Pancreas (tissue), 10 donors: Measurements from ENCODE around the gene URB1. TPM values are rescaled to one million over a fixed set of nuclear protein-coding genes. Genes with fewer than 3 reads are reported as not detected.

Experiments
- ATAC-seq, 4 donors: fragments of 200-7000 bp; cut with Tn5 transposase; one replicate each; pipeline versions ENCODE4 v1.8.0 to v1.9.1; 2020; ENCODE audit warnings: mild to moderate bottlenecking in 4 of 4, moderate library complexity in 4 of 4
- DNase-seq, 6 donors: peaks; one replicate each; pipeline ENCODE4 v3.0.0-alpha.2; 2020
- FAIRE-seq: peaks from 2 replicates; lab custom pipeline; 2012; peaks lifted over from hg19 to GRCh38; lab: Jason Lieb, UNC
- H3K27ac ChIP-seq, 4 donors: fragments of 200-600 bp; sonication (generic); 1 replicate in 3 of 4; 2 replicates in 1 of 4; pipeline versions ENCODE4 v1.5.0 to v1.8.0; 2020
- H3K27me3 ChIP-seq, 4 donors: fragments of 200-600 bp; one replicate each; pipeline ENCODE4 v1.8.0; 2021
- H3K36me3 ChIP-seq, 3 donors: fragments of 200-600 bp; sonication (generic) in 1 of 3; one replicate each; pipeline versions ENCODE4 v1.5.0 to v1.8.0; 2020 to 2021
- H3K4me1 ChIP-seq, 3 donors: fragments of 200-600 bp; one replicate each; pipeline ENCODE4 v1.8.0; 2021
- H3K4me3 ChIP-seq, 4 donors: fragments of 200-600 bp; sonication (generic) in 2 of 4; one replicate each; pipeline versions ENCODE4 v1.5.0 to v1.8.0; 2020 to 2021
- H3K9me3 ChIP-seq, 4 donors: fragments of 200-600 bp; one replicate each; pipeline ENCODE4 v1.8.0; 2021
- CTCF ChIP-seq, 4 donors: fragments of 200-600 bp; sonication (generic) in 3 of 4; IDR thresholded peaks; one replicate each; pipeline versions ENCODE4 v1.5.0 to v1.8.0; 2021; ENCODE audit warnings: antibody characterized with exemption in 4 of 4
- WGBS, 2 donors: extraction: QIAGEN DNeasy Blood & Tissue Kit; methylation state at CpG; one replicate each; pipeline ENCODE4 v1.1.7; 2013; 5-methylcytosine and 5-hydroxymethylcytosine counted together
- intact Hi-C, 3 donors: fragments of 100-400 bp; cut with DNase I; formaldehyde crosslinking; loops; one replicate each; pipeline versions ENCODE4 v1.11.1 to v1.14.2; 2022
- polyA plus RNA-seq, 2 donors: library from polyadenylated mRNA; stranded (reverse); fragments of 200-250 nt; gene quantifications; one replicate each; pipeline ENCODE4 v1.2.3, GENCODE V29; 2013
- total RNA-seq, 6 donors: library from RNA; stranded (reverse); fragmentation: NEBNext Ultra II Directional in 4 of 6; extraction: Animal tissue kit (Norgen Biotek cat#: 25700) in 4 of 6; gene quantifications; one replicate each; pipeline versions ENCODE4 v1.2.1 to v1.2.4, GENCODE V29; 2021 to 2023
- donor health status: healthy with polysubstance abuse.
- donor health status: DM: no; HTN: no; CAD: no; lungs with moderate emphysema.
- donor health status: DM: no; HTN: no; CAD: no.
- donor health status: control.
- donor health status: control.
- donor health status: Bipolar disorder and iron deficiency.
- donor health status: DM: yes; HTN: yes; CAD: no.
- donor health status: DM: no; HTN: no; CAD: no.
- donor health status: DM: no; HTN: no; CAD: no.
- donor health status: DM: yes; HTN: yes; CAD: no.

The URB1 gene
- total and polyA plus RNA-seq, 8 donors, result 2.9 to 11.0 (median 7.3) TPM

- Histone ChIP-seq H3K27me3 (no peaks in the 10 kb centered on the region), H3K27ac (no peak overlapping the region), H3K4me3 (no peak overlapping the region), H3K9me3 (no peaks in the 10 kb centered on the region), H3K4me1 (no peaks in the 10 kb centered on the region), H3K36me3 (peaks cover 0 to 20% (median 11%) of the 10 kb centered on the region in 3 donors)
- FAIRE-seq (no peak), DNase-seq (no peak), ATAC-seq (no peak)
- 75 to 81% methylated on average over 4 of the region's 4 CpGs for whole genome bisulfite sequencing, 2 donors
- intact Hi-C loops, result no loop called here
- TF ChIP-seq CTCF (IDR thresholded peaks at IDR 0.05), result no peak
Observed at GRCh38 chr21:32380940-32381339, 11.9 kb downstream of the URB1 start.

- no peak for TF ChIP-seq CTCF (IDR thresholded peaks at IDR 0.05)
- no peaks in the 10 kb centered on the region for H3K9me3 ChIP-seq
- no peak for FAIRE-seq
- no peak overlapping the region for H3K4me3 ChIP-seq
- no peaks in the 10 kb centered on the region for H3K4me1 ChIP-seq
- no peak for DNase-seq
- H3K36me3 ChIP-seq, result peaks cover 0 to 24% (median 13%) of the 10 kb centered on the region in 3 donors
- H3K27ac ChIP-seq, result no peak overlapping the region
- ATAC-seq, result no peak
- 70 to 81% methylated on average over 5 of the region's 5 CpGs for WGBS, 2 donors
- intact Hi-C loops, result no loop called here
- no peaks in the 10 kb centered on the region for H3K27me3 ChIP-seq
Observed at GRCh38 chr21:32378956-32379355, 13.9 kb downstream of the URB1 start.

GRCh38 chr21:32377991-32378390 is 14.8 kb downstream of the URB1 start:
- no peak overlapping the region for H3K27ac ChIP-seq
- FAIRE-seq (no peak), DNase-seq (no peak), ATAC-seq (no peak)
- no peaks in the 10 kb centered on the region for H3K4me1 ChIP-seq
- H3K4me3 ChIP-seq, result no peak overlapping the region
- 61 to 69% methylated on average over 7 of the region's 7 CpGs for WGBS, 2 donors
- no peaks in the 10 kb centered on the region for H3K9me3 ChIP-seq
- H3K36me3 ChIP-seq, result peaks cover 0 to 18% (median 5%) of the 10 kb centered on the region in 3 donors
- TF ChIP-seq CTCF (IDR thresholded peaks at IDR 0.05), result no peak
- no peaks in the 10 kb centered on the region for H3K27me3 ChIP-seq
- intact Hi-C loops, result no loop called here

GRCh38 chr21:32377506-32377905 is 15.3 kb downstream of the URB1 start:
- no peak for DNase-seq
- ATAC-seq, result no peak
- WGBS, 2 donors, result 92 to 93% methylated on average over 8 of the region's 8 CpGs
- Histone ChIP-seq H3K36me3 (peaks cover 0 to 18% (median 5%) of the 10 kb centered on the region in 3 donors), H3K27me3 (no peaks in the 10 kb centered on the region), H3K4me3 (no peak overlapping the region), H3K27ac (no peak overlapping the region), H3K9me3 (no peaks in the 10 kb centered on the region), H3K4me1 (no peaks in the 10 kb centered on the region)
- intact Hi-C loops, result no loop called here
- TF ChIP-seq CTCF (IDR thresholded peaks at IDR 0.05), result no peak
- no peak for FAIRE-seq

GRCh38 chr21:32372755-32373154 is 20.1 kb downstream of the URB1 start:
- Histone ChIP-seq H3K4me1 (no peaks in the 10 kb centered on the region), H3K36me3 (peaks cover 0 to 37% (median 16%) of the 10 kb centered on the region in 3 donors), H3K27me3 (no peaks in the 10 kb centered on the region), H3K4me3 (no peak overlapping the region), H3K9me3 (no peaks in the 10 kb centered on the region), H3K27ac (no peak overlapping the region)
- ATAC-seq (no peak), DNase-seq (no peak), FAIRE-seq (no peak)
- intact Hi-C loops, result no loop called here
- WGBS, 2 donors, result 66 to 73% methylated on average over 3 of the region's 3 CpGs
- no peak for TF ChIP-seq CTCF (IDR thresholded peaks at IDR 0.05)
